Nephron progenitor cell (in vitro differentiated cells): ENCODE data around the gene CBX4.
A peak's percentile ranks its signal among the peaks of the same experiment; 100 is the strongest.

Source experiments
- DNase-seq: peaks from one replicate; pipeline ENCODE4 v3.0.0; 2021
- H3K27ac Mint-ChIP-seq: 2 replicates; pipeline ENCODE4 v1.8.0; 2021; ENCODE audit warnings: mild to moderate bottlenecking, moderate library complexity, mixed read lengths
- H3K27me3 Mint-ChIP-seq: 2 replicates; pipeline ENCODE4 v1.8.0; 2021; ENCODE audit warnings: mild to moderate bottlenecking, low read depth, mixed read lengths; ENCODE audit not compliant: poor library complexity
- H3K36me3 Mint-ChIP-seq: 2 replicates; pipeline ENCODE4 v1.8.0; 2021; ENCODE audit warnings: low read depth, mixed read lengths
- H3K4me1 Mint-ChIP-seq: 2 replicates; pipeline ENCODE4 v1.8.0; 2021; ENCODE audit warnings: mixed read lengths
- H3K4me3 Mint-ChIP-seq: 2 replicates; pipeline ENCODE4 v1.8.0; 2021; ENCODE audit warnings: mild to moderate bottlenecking, moderate library complexity, mixed read lengths
- H3K9me3 Mint-ChIP-seq: 2 replicates; pipeline ENCODE4 v1.8.0; 2021; ENCODE audit warnings: mild to moderate bottlenecking, moderate library complexity, mixed read lengths
- CTCF ChIP-seq: fragments of 200-600 bp; sonication (generic); IDR thresholded peaks from 2 replicates; pipeline ENCODE4 v1.5.0; 2021; ENCODE audit warnings: antibody characterized with exemption

The CBX4 gene

DNA sequence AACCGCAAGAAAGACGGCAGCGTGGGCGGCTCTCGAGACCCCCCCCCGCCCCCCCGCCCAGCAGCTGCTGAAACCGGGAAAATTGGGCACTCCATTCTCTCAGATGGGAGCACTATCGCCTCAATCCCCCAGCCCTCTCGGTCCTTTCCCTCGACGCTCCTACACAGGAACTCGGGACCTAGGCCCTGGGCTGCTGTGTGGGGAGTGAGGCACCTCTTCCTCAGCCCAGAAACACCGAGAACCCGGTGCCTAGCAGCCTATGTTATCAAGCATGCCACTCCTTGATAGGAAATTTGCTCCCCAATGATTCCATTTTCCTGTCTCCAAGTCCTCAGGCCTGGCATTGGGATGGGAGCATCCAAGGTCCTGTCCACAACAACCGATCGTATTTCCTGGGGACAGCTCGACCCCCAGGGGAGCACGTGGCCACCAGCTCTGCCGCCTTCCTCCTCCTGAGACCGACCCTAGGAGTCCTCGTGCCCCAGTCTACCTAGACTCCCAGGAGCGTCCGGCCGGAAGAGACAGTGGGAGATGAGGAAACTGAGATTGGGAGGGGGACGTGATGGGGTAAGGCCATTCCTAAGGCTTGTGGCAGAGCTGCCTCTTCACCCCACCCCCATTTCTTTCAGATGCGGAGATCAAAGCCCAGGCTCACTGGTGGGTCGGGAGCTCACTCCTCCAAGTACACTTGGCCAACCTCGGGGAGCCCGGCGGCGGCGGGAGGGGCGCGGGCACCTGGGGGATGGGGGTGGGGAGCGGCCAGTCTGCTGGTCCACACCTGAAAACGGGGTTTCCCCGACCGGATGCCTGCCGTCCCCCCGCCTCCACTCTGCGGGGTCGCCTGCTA lies 24.9 kb downstream of the CBX4 start:
- Mint-ChIP-seq H3K27me3 (peaks cover 87% of the 10 kb centered on the region), H3K9me3 (no peaks in the 10 kb centered on the region), H3K4me3 (peak overlapping the region; percentile 55), H3K36me3 (no peaks in the 10 kb centered on the region), H3K27ac (no peak overlapping the region), H3K4me1 (peaks cover 24% of the 10 kb centered on the region)
- no peak for DNase-seq
- no peak for TF ChIP-seq CTCF

DNA sequence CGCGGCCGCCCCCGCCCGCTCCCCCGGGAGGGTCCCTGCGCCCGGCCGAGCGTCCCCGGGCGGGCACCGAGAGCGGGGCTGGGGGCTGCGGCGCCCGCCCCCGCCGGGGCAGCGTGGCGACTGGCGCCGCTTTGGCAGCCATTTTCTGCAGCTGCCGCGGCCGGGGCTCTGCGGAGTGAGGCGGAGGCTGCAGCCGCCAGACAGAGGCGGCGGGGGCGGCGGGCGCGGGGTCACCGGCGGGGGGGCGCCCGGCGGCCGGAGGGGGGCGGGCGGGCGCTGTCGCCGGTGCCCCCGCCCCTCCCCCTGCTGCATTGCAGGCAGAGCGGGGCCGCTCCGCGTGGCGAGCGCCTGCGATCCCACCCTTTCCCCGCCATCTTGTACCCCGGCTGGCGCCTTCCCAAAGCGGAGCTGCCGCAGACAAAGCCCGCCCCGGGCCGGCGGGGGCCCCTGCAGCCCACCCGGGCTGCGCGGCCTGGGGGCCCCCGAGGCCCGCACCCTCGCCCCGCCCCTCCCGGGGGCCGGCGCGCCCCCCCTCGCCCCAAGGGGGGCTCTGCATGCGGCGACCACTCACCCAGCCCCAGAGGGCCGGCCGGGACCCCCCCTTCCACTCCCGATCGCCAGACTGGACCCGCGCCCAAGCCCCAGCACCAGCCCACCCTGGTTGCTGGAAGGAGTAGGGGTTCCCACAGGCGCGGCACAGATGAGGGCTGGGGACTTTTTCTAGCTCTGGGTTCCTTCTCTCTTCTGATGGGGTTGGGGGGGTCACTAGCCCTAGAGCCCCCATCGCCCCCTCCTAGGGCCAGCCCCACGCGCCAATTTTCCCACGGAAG lies 25.7 kb downstream of the CBX4 start:
- Mint-ChIP-seq H3K4me1 (peaks cover 32% of the 10 kb centered on the region), H3K9me3 (no peaks in the 10 kb centered on the region), H3K27ac (no peak overlapping the region), H3K36me3 (no peaks in the 10 kb centered on the region), H3K4me3 (no peak overlapping the region), H3K27me3 (peaks cover 87% of the 10 kb centered on the region)
- DNase-seq = peak; percentile 61
- TF ChIP-seq CTCF = no peak

DNA sequence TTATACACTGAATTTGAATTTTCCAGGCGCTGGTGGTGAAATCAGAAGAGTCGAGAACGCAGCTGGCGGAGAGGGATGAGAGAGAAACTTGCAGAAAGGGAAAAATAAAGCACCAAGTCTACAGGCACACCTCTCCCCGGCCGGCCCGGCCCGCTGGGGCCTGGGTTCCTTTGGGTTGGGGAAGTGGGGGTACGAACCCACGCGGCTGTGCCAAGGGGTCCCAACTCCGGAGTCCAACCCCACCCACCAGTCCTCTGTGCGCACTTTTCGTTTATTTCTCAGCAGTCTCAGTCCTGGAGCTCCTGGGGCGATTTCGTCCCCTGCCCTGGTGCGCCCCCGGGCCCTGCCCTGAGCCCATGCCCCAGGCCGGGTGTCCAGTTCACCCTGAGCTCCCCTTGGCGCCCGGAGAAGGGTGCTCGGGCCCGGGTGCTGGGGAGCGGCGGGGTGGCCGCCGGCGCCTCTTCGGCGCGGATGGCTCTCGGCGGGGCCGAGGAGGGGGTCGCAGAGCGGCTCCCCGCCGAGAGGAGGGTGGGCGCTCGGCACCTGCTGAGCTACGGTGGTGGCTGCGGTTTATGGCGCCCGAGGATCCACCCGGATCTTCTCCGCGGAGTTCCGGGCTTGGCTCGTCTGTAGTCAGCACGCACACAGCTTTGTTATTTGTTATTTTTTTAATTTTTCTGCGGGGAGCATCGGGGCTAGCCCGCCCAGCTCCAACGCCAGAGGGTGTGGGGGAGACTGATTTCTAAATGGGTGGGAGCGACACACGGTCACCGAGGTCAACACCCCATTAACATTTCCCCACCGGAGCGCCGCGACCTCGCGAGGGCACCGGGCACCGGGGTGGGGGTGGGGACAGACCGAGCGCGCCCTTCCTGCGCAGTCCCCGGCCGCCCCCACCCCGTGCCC lies 26.6 kb downstream of the CBX4 start:
- no peaks in the 10 kb centered on the region for H3K9me3 Mint-ChIP-seq
- H3K27ac Mint-ChIP-seq = no peak overlapping the region
- H3K27me3 Mint-ChIP-seq = peaks cover 87% of the 10 kb centered on the region
- peaks cover 32% of the 10 kb centered on the region for H3K4me1 Mint-ChIP-seq
- TF ChIP-seq CTCF = no peak
- DNase-seq = peak; percentile 32
- no peaks in the 10 kb centered on the region for H3K36me3 Mint-ChIP-seq
- peak overlapping the region; percentile 80 for H3K4me3 Mint-ChIP-seq

DNA sequence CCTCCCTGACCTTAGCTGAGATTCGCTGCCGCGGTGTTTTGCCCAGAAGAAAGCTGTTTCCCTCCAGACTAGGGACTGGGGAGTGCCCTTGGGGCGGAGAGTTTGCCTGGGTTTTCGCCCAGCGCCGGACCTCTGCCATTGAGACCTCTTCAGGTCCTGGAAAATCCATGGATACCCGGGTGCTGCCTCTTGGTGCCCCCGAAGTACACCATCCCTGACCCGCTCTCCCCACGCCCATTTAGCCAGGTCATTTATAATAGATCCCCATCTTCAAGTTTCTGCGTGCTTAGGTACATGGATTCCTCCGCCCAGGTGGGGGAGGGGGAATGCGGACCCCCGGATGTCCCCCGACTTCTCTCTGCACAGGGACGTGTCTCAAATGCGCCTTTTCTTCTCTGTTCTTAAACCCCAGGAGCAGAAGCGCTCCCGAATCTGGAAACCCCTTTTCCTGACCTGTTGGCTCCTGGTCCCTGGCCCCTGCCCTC lies 27.3 kb downstream of the CBX4 start:
- no peak overlapping the region for H3K27ac Mint-ChIP-seq
- peaks cover 37% of the 10 kb centered on the region for H3K4me1 Mint-ChIP-seq
- H3K36me3 Mint-ChIP-seq = no peaks in the 10 kb centered on the region
- no peaks in the 10 kb centered on the region for H3K9me3 Mint-ChIP-seq
- H3K4me3 Mint-ChIP-seq = peak overlapping the region; percentile 77
- DNase-seq = no peak
- H3K27me3 Mint-ChIP-seq = peaks cover 87% of the 10 kb centered on the region
- TF ChIP-seq CTCF = no peak

- Mint-ChIP-seq H3K9me3 (no peaks in the 10 kb centered on the region), H3K4me3 (peak overlapping the region; percentile 77), H3K36me3 (no peaks in the 10 kb centered on the region), H3K27me3 (peaks cover 87% of the 10 kb centered on the region), H3K27ac (no peak overlapping the region), H3K4me1 (peaks cover 36% of the 10 kb centered on the region)
- TF ChIP-seq CTCF = peak; percentile 46
- DNase-seq = peak; percentile 62
Measured at GRCh38 chr17:79811011-79811867, 28.0 kb downstream of the CBX4 start.
